GM12873 (cell line): ENCODE data around the gene CARD8.

Experiments used
- CTCF ChIP-seq: IDR thresholded peaks from 2 replicates; pipeline ENCODE4 v1.5.1; 2012; ENCODE audit warnings: low read depth, mild to moderate bottlenecking, moderate library complexity, low read length, control low read depth; ENCODE audit not compliant: insufficient read depth; ENCODE audit errors: missing control alignments

The CARD8 gene

GRCh38 chr19:48174445-48175030 is 81.2 kb downstream of the CARD8 start:
- TF ChIP-seq CTCF = no peak

- TF ChIP-seq CTCF = no peak
Observed at GRCh38 chr19:48171710-48172109, 84.0 kb downstream of the CARD8 start.

- no peak for TF ChIP-seq CTCF
Observed at GRCh38 chr19:48170817-48171347, 84.8 kb downstream of the CARD8 start.

- TF ChIP-seq CTCF = no peak
Observed at GRCh38 chr19:48169939-48170803, 85.5 kb downstream of the CARD8 start, which contains the start of the genes LIG1 and ZSWIM9. Gene LIG1, minus strand, starts transcription at chr19:48170344. Its CDS starts 4,778 bp downstream, at chr19:48165566. Gene ZSWIM9, plus strand, starts transcription at chr19:48170680. Its CDS starts 1,123 bp downstream, at chr19:48171803.

GRCh38 chr19:48169578-48169938 is 86.2 kb downstream of the CARD8 start:
- TF ChIP-seq CTCF = no peak

GRCh38 chr19:48168689-48169088 is 87.0 kb downstream of the CARD8 start:
- no peak for TF ChIP-seq CTCF

- TF ChIP-seq CTCF = no peak
Observed at GRCh38 chr19:48158210-48158790, 97.4 kb downstream of the CARD8 start.
